ENCODE data around the gene CD22. TPM values are rescaled to one million over a fixed set of nuclear protein-coding genes. Genes with fewer than 3 reads are reported as not detected.

Gene CD22
- total and polyA plus RNA-seq, 8 donors = 5.2 to 63.2 (median 12.0) TPM

GRCh38 chr19:35294859-35295791 is 33.9 kb upstream of the CD22 start:
- H3K36me3 ChIP-seq = no peaks in the 10 kb centered on the region
- ATAC-seq = no peak
- no peak for TF ChIP-seq CTCF (IDR thresholded peaks at IDR 0.05)
- no peak overlapping the region for H3K4me3 ChIP-seq
- peak in 1 of 4 donors; percentile 71 for DNase-seq
- H3K9me3 ChIP-seq = no peaks in the 10 kb centered on the region
- intact Hi-C loops (cut with DNase I) = no loop called here
- H3K27ac ChIP-seq = no peak overlapping the region
- H3K4me1 ChIP-seq = peaks cover 0 to 5% of the 10 kb centered on the region in 2 donors
- peaks cover 0 to 61% of the 10 kb centered on the region in 2 donors for H3K27me3 ChIP-seq

DNA sequence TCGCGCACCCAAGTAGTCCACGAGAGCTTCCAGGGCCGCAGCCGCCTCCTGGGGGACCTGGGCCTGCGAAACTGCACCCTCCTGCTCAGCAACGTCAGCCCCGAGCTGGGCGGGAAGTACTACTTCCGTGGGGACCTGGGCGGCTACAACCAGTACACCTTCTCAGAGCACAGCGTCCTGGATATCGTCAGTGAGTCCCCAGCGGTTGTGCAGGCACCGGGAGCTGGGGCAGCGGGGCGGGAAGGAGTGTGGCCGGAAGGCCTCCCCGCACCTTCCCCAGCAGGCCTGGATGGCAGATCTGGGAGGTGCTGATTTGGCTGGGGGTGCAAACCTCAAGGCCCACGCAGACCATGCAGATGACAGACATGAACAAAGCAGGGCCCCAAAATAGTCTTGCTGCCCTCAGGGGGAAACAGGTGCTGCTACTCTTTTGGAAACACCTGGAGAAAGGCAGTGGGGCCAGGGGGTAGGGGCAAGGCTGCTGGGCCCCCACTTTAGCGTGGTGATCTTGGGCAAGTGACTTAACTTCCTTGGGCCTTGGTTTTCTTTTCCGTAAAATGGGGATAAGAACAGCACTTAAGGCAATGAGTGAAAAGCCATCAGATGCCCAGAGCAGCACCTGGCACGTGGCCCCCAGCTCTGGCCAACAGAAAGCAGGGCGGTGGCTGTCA is 33.1 kb upstream of the CD22 start:
- Histone ChIP-seq H3K4me3 (no peak overlapping the region), H3K27me3 (peaks cover 0 to 65% of the 10 kb centered on the region in 2 donors), H3K36me3 (no peaks in the 10 kb centered on the region), H3K27ac (no peak overlapping the region), H3K4me1 (peaks cover 0 to 5% of the 10 kb centered on the region in 2 donors), H3K9me3 (no peaks in the 10 kb centered on the region)
- ATAC-seq (no peak), DNase-seq (no peak)
- intact Hi-C loops (cut with DNase I) = no loop called here
- no peak for TF ChIP-seq CTCF (IDR thresholded peaks at IDR 0.05)

DNA sequence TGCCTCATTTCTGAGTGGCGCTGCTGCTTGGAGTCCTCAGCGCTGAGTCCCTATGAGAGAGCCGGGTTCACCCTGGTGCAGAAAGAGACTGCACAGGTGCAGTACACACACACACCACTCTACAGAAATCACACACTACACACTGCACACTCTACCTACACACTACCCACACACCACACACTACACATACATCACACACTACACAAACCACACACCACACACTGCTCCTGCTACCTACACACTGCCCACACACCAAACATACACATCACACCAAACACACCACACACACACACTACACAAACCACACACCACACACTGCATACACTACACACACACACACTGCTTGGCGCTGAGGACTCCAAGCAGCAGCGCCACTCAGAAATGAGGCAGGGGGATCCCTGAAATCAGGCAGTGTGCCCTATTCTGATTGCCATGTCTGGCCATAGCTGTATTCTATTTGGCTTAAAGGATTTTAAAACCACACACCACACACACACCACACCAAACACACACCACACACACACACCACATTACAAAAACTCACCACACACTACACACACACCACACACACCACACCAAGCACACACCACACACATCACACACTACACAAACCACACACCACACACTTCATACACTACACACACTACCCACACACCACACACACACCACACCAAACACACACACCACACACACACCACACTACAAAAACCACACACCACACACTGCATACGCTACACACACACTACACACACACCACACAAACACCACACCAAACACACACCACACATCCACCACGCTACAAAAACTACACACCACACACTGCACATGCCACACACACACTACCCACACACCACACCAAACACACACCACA is 32.1 kb upstream of the CD22 start:
- no peak for ATAC-seq
- H3K4me1 ChIP-seq = peaks cover 0 to 5% of the 10 kb centered on the region in 2 donors
- no peak for TF ChIP-seq CTCF (IDR thresholded peaks at IDR 0.05)
- no peaks in the 10 kb centered on the region for H3K36me3 ChIP-seq
- H3K27ac ChIP-seq = no peak overlapping the region
- intact Hi-C loops (cut with DNase I) = no loop called here
- no peak for DNase-seq
- H3K4me3 ChIP-seq = no peak overlapping the region
- H3K27me3 ChIP-seq = peaks cover 0 to 56% of the 10 kb centered on the region in 2 donors
- no peaks in the 10 kb centered on the region for H3K9me3 ChIP-seq

DNA sequence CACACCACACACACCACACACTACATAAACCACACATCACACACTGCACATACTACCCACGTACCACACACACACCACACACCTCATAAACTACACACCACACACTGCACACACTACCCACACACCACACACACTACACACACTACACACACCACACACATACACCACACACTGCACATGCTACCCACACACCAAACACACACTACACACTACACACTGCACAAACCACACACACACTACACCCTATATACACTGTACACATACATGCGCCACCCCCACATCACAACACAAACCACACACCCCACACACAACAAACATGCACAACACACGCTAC is 31.5 kb upstream of the CD22 start:
- Histone ChIP-seq H3K4me1 (peaks cover 0 to 5% of the 10 kb centered on the region in 2 donors), H3K4me3 (no peak overlapping the region), H3K9me3 (no peaks in the 10 kb centered on the region), H3K36me3 (no peaks in the 10 kb centered on the region), H3K27me3 (peaks cover 0 to 53% of the 10 kb centered on the region in 2 donors), H3K27ac (no peak overlapping the region)
- no peak for ATAC-seq
- no peak for DNase-seq
- no peak for TF ChIP-seq CTCF (IDR thresholded peaks at IDR 0.05)
- intact Hi-C loops (cut with DNase I) = no loop called here
